ENCODE measurements around the gene SHISA9.

GRCh38 chr16:13150181-13150885 is 248.9 kb downstream of the SHISA9 start:
- no peak for TF ChIP-seq CTCF (IDR thresholded peaks at IDR 0.05; ENCODE audit: insufficient read depth, low read length)
- TF ChIP-seq POLR2AphosphoS5 (IDR thresholded peaks at IDR 0.05; ENCODE audit: low read depth): no peak
- TF ChIP-seq REST (IDR thresholded peaks at IDR 0.05; ENCODE audit: insufficient replicate concordance, low read depth): no peak
- TF ChIP-seq GABPA (IDR thresholded peaks at IDR 0.05; ENCODE audit: low read depth): no peak
- TF ChIP-seq SPI1 (IDR thresholded peaks at IDR 0.05; ENCODE audit: borderline replicate concordance, low read depth): no peak

All from HL-60 (cell line).